Gastrocnemius medialis (tissue), 4 donors: Measurements from ENCODE around the gene DMAC2L.

Experiments
- CTCF ChIP-seq, 5 experiments: fragments of 450-650 bp in 3 of 5; fragments of 200-600 bp in 2 of 5; sonication (generic) in 2 of 5; IDR thresholded peaks in 4 of 5; conservative IDR thresholded peaks in 1 of 5; 1 replicate in 4 of 5; 2 replicates in 1 of 5; pipeline ENCODE4 v1.5.1; 2016 to 2019; ENCODE audit warnings: antibody characterized with exemption in 5 of 5, mild to moderate bottlenecking in 3 of 5, moderate library complexity in 3 of 5
- POLR2A ChIP-seq, 2 donors: fragments of 450-650 bp; IDR thresholded peaks; one replicate each; pipeline ENCODE4 v1.6.1; 2017; ENCODE audit warnings: antibody characterized with exemption in 2 of 2, mild to moderate bottlenecking in 2 of 2, moderate library complexity in 2 of 2

GRCh38 chr14:50303744-50304471 is 8.2 kb upstream of the DMAC2L start:
- no peak for TF ChIP-seq POLR2A (IDR thresholded peaks at IDR 0.05)
- no peak for TF ChIP-seq CTCF (IDR thresholded peaks at IDR 0.05 in 4 of 5, conservative IDR thresholded peaks at IDR 0.05 in 1 of 5)
